Activated CD8-positive, alpha-beta memory T cell treated with anti-CD3 and anti-CD28 coated beads for 36 hours (primary cell): Measurements from ENCODE around the gene MARK3. TPM values are rescaled to one million over a fixed set of nuclear protein-coding genes. Genes with fewer than 3 reads are reported as not detected.

Source experiments
- CTCF ChIA-PET: fragments of 350-600 bp; sonication (Branson Sonifier 250); formaldehyde crosslinking; loops from one replicate; lab custom pipeline; 2021; ENCODE audit warnings: antibody characterized with exemption; lab: Charles Lee
- POLR2A ChIA-PET: fragments of 350-600 bp; sonication (Branson Sonifier 250); formaldehyde crosslinking; loops from one replicate; lab custom pipeline; 2021; ENCODE audit warnings: antibody characterized with exemption; lab: Charles Lee
- total RNA-seq, 2 experiments: library from RNA; stranded (reverse); gene quantifications; one replicate each; pipeline ENCODE4 v1.2.3, GENCODE V29; 2021

The MARK3 gene
- total RNA-seq, 2 experiments from 2014 or later, result 81.7 to 83.4 TPM

GRCh38 chr14:103514596-103515421 lies 129.6 kb downstream of the MARK3 start:
- POLR2A ChIA-PET, result no interaction called here
- CTCF ChIA-PET, result interaction anchor here (1.3 kb wide), 1 partner anchor 32 kb away, joined by 4 read pairs; no protein-coding TSS in a partner anchor

- POLR2A ChIA-PET, result no interaction called here
- CTCF ChIA-PET, result interaction anchor here (1.9 to 4.5 kb wide), 2 partner anchors 17 to 30 kb away, joined by 5 to 31 read pairs; no protein-coding TSS in a partner anchor
Observed at GRCh38 chr14:103516426-103517173, 131.4 kb downstream of the MARK3 start.

DNA sequence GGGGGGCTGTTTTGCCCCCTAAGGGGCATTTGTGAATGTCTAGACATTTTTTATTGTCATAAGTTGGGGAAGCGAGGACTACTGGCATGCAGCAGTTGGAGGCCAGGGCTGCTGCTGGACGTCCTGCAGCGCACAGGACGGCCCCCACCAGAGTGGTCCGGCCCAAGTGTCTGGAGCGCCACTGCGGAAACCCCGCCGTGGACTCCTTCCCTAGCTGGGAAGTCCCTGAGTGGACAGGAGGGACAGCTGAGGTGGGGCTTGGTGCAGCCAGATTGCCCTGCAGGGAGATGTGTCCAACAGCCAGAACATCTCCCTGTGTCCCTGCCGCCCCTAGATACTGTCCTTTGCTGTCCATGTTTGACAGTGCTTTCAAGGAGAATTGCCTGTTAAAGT lies 132.0 kb downstream of the MARK3 start:
- POLR2A ChIA-PET, result no interaction called here
- CTCF ChIA-PET, result interaction anchor here (1.9 to 4.5 kb wide), 2 partner anchors 18 to 30 kb away, joined by 5 to 31 read pairs; no protein-coding TSS in a partner anchor

DNA sequence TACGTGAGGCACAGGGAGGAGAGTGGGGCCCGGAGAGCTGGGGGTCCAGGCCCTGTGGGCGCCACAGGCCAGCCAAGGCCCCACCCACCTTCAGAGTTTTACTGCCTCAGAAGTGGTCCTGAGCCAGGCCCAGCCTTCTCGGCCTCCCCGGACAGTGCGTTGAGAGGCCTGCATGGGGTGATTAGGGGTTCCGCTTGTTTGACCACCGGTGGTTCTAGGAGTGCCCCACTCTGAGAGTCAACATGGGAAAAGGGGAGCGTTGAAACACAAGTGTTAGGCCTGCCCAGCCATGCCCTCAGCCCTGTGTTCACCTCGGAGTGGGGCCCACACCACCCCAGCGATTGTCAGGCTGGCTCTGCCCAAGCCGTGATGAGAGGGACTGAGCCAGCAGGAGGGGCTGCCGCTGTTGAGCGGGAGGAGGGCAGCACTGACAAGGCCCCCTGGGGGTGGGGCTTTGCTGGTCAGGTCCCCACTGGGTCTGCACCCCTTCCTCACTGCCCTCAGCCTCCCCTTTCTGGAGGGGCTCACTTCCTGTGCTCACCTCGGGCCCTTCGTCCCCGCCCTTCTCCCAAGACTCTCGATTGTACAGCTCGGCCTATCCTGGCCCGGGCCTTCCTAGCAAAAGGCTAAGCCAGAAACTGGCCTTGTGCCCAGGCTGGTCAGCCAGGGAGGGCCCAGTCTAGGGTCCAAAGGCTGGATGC lies 132.7 kb downstream of the MARK3 start:
- ChIA-PET POLR2A (no interaction called here), CTCF (interaction anchor here (0.9 to 4.5 kb wide), 11 partner anchors 8 to 44 kb away, joined by 3 to 38 read pairs (median 5); partner anchors contain the start of genes BAG5, COA8 and TRMT61A)

GRCh38 chr14:103518422-103519042 lies 133.3 kb downstream of the MARK3 start:
- POLR2A ChIA-PET, result no interaction called here
- CTCF ChIA-PET, result interaction anchor here (0.6 to 4.5 kb wide), 16 partner anchors 8 to 115 kb away, joined by 3 to 38 read pairs (median 4); partner anchors contain the start of genes BAG5, COA8 and TRMT61A

GRCh38 chr14:103519043-103519836 lies 134.0 kb downstream of the MARK3 start:
- ChIA-PET CTCF (interaction anchor here (0.6 to 4.5 kb wide), 15 partner anchors 9 to 115 kb away, joined by 3 to 38 read pairs (median 4); partner anchors contain the start of genes BAG5, COA8 and TRMT61A), POLR2A (no interaction called here)

DNA sequence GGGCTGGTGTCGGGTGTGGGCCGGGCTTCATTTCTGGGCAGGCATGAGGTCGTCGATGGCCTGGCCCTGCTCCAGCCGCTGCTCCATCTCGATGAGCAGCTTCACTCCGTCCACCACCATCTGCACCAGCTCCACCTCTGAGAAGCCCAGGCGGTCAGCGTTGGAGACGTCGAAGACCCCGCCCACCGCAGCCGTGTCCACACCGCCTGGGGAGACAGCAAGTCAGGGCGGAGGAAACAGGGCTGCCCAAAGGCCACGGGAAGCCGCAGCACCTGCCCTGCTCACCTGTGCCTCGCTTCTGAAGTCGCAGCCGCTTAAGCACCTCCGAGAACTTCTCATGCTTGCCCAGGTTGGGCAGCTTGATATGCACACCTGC lies 134.6 kb downstream of the MARK3 start:
- POLR2A ChIA-PET, result no interaction called here
- CTCF ChIA-PET, result interaction anchor here (2.1 to 4.5 kb wide), 3 partner anchors 10 to 27 kb away, joined by 7 to 38 read pairs (median 31); partner anchors contain the start of gene TRMT61A

GRCh38 chr14:103520269-103520656 lies 135.0 kb downstream of the MARK3 start:
- ChIA-PET POLR2A (interaction anchor here (1.0 kb wide), 1 partner anchor 9 kb away, joined by 3 read pairs; no protein-coding TSS in a partner anchor), CTCF (interaction anchor here (1.4 to 3.7 kb wide), 5 partner anchors 10 to 42 kb away, joined by 3 to 38 read pairs (median 7); partner anchors contain the start of genes BAG5 and TRMT61A)

GRCh38 chr14:103520657-103521437 lies 135.6 kb downstream of the MARK3 start:
- CTCF ChIA-PET, result interaction anchor here (1.2 to 3.7 kb wide), 5 partner anchors 10 to 41 kb away, joined by 3 to 38 read pairs (median 7); partner anchors contain the start of genes BAG5 and TRMT61A
- POLR2A ChIA-PET, result interaction anchor here (0.6 to 1.0 kb wide), 2 partner anchors 9 to 36 kb away, joined by 3 to 10 read pairs; no protein-coding TSS in a partner anchor

- CTCF ChIA-PET, result interaction anchor here (1.2 to 3.7 kb wide), 6 partner anchors 9 to 40 kb away, joined by 3 to 38 read pairs (median 6); partner anchors contain the start of genes BAG5 and TRMT61A
- POLR2A ChIA-PET, result no interaction called here
Observed at GRCh38 chr14:103521438-103521950, 136.3 kb downstream of the MARK3 start.

GRCh38 chr14:103521951-103522563 lies 136.8 kb downstream of the MARK3 start:
- ChIA-PET POLR2A (interaction anchor here (0.6 kb wide), 1 partner anchor 196 kb away, joined by 5 read pairs; no protein-coding TSS in a partner anchor), CTCF (interaction anchor here (1.2 to 1.7 kb wide), 3 partner anchors 12 to 39 kb away, joined by 4 to 5 read pairs (median 4); no protein-coding TSS in a partner anchor)

- POLR2A ChIA-PET, result interaction anchor here (0.6 kb wide), 1 partner anchor 195 kb away, joined by 5 read pairs; no protein-coding TSS in a partner anchor
- CTCF ChIA-PET, result interaction anchor here (1.3 to 1.7 kb wide), 2 partner anchors 11 to 38 kb away, joined by 4 to 5 read pairs; no protein-coding TSS in a partner anchor
Observed at GRCh38 chr14:103522649-103523574, 137.7 kb downstream of the MARK3 start, which contains the start of gene CKB. Gene CKB (minus strand): TSS chr14:103522830. CDS start chr14:103522493, 337 bp downstream.

GRCh38 chr14:103523575-103523954 lies 138.3 kb downstream of the MARK3 start:
- ChIA-PET CTCF (interaction anchor here (1.3 kb wide), 1 partner anchor 38 kb away, joined by 4 read pairs; no protein-coding TSS in a partner anchor), POLR2A (no interaction called here)
